Measurements from ENCODE around the gene RRP9.
"Not testable (repeated sequence)": the region's sequence is repeated elsewhere in the genome, so short reads cannot be mapped to it uniquely, and the experiment has no call there.

RRP9 gene

GRCh38 chr3:51941798-51942602, at the start of gene RRP9, which contains the start of gene PARP3:
Gene RRP9, minus strand, starts transcription at chr3:51941904. Its CDS starts 37 bp downstream, at chr3:51941867.
Gene PARP3, plus strand, starts transcription at chr3:51942363. Its CDS starts 993 bp downstream, at chr3:51943356.
- peak; percentile 99 for DNase-seq

GRCh38 chr3:51990501-51990971, 48.8 kb upstream of the RRP9 start:
- DNase-seq = not testable (repeated sequence)

- no peak for DNase-seq
These were observed 46.8 kb upstream of the RRP9 start for GRCh38 chr3:51988286-51989146.

- DNase-seq = no peak
These were observed 45.9 kb upstream of the RRP9 start for GRCh38 chr3:51987568-51987967.

GRCh38 chr3:51986010-51986947, 44.6 kb upstream of the RRP9 start:
- no peak for DNase-seq

- no peak for DNase-seq
These were observed 43.4 kb upstream of the RRP9 start for GRCh38 chr3:51985063-51985462.

- no peak for DNase-seq
These were observed 42.6 kb upstream of the RRP9 start for GRCh38 chr3:51984269-51984647.

GRCh38 chr3:51983578-51984268, 42.0 kb upstream of the RRP9 start:
- DNase-seq = no peak

- peak; percentile 62 for DNase-seq
These were observed 41.3 kb upstream of the RRP9 start, which contains the start of gene ACY1 for GRCh38 chr3:51982838-51983577. Gene ACY1, plus strand, starts transcription at chr3:51983535. Its CDS starts 530 bp downstream, at chr3:51984065.

- peak; percentile 43 for DNase-seq
These were observed 40.7 kb upstream of the RRP9 start for GRCh38 chr3:51982352-51982837.

GRCh38 chr3:51980253-51980652, 38.5 kb upstream of the RRP9 start:
- DNase-seq = no peak

- DNase-seq = no peak
These were observed 36.4 kb upstream of the RRP9 start for GRCh38 chr3:51978143-51978502.

GRCh38 chr3:51977446-51978142, 35.9 kb upstream of the RRP9 start:
- DNase-seq = no peak

GRCh38 chr3:51975852-51976549, 34.3 kb upstream of the RRP9 start:
- DNase-seq = no peak

GRCh38 chr3:51974963-51975851, 33.5 kb upstream of the RRP9 start, which contains the start of gene ABHD14A:
Gene ABHD14A, plus strand, starts transcription at chr3:51975064. Its CDS starts 72 bp downstream, at chr3:51975136.
- DNase-seq = peak; percentile 61

GRCh38 chr3:51974277-51974962, 32.7 kb upstream of the RRP9 start:
- no peak for DNase-seq

- DNase-seq = no peak
These were observed 29.6 kb upstream of the RRP9 start for GRCh38 chr3:51971350-51971749.
